Suprapubic skin (tissue), 3 donors: ENCODE data around the gene REC114.

Experiments used
- EP300 ChIP-seq: sonication (generic); formaldehyde crosslinking; IDR thresholded peaks from one replicate; pipeline ENCODE4 v1.6.1; 2017; ENCODE audit warnings: antibody characterized with exemption
- TF ChIP-seq, protein P1 (sequence below), 2 donors: fragments of 200-600 bp in 1 of 2; fragments of 450-650 bp in 1 of 2; sonication (generic) in 1 of 2; IDR thresholded peaks; one replicate each; pipeline ENCODE4 v1.5.1; 2016 to 2019; ENCODE audit warnings: antibody characterized with exemption in 2 of 2, mild to moderate bottlenecking in 1 of 2, moderate library complexity in 1 of 2

DNA sequence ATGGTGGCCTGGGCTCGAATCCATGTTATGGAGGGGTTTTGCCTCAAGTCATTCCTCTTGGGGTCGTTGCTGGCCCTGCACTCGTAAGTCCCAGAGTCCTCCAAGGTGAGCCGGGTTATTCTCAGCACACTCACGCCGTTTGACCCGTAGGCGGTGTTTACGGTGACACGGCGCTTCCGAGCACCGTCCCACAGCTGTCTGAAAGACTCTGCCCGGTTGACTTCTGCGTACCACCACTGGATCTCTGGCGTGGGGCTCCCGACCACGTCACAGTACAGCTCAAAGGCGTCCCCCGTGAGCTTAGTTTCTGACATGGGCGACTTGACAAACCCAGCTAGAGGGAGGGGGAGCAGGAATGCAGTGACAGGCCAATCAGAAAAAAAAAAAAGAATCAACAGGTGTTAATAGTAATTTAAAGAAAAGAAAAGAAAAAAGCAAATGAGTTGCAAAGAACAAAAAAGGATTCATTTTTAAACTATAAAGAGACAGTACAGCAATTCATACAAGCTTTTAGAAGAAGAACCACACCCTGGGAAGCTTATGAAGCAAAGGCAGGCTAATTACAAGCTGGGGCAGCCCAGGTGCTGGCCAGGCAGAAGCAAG, 154.2 kb downstream of the REC114 start:
- TF ChIP-seq EP300 = no peak
- TF ChIP-seq, protein P1, sequence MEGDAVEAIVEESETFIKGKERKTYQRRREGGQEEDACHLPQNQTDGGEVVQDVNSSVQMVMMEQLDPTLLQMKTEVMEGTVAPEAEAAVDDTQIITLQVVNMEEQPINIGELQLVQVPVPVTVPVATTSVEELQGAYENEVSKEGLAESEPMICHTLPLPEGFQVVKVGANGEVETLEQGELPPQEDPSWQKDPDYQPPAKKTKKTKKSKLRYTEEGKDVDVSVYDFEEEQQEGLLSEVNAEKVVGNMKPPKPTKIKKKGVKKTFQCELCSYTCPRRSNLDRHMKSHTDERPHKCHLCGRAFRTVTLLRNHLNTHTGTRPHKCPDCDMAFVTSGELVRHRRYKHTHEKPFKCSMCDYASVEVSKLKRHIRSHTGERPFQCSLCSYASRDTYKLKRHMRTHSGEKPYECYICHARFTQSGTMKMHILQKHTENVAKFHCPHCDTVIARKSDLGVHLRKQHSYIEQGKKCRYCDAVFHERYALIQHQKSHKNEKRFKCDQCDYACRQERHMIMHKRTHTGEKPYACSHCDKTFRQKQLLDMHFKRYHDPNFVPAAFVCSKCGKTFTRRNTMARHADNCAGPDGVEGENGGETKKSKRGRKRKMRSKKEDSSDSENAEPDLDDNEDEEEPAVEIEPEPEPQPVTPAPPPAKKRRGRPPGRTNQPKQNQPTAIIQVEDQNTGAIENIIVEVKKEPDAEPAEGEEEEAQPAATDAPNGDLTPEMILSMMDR (IDR thresholded peaks at IDR 0.05) = no peak
